GM18861 (cell line): ENCODE measurements around the gene PLCH1.

Experiments used
- ATAC-seq: cut with Tn5 transposase; IDR thresholded peaks from one replicate; pipeline ENCODE4 v1.9.1; 2021; ENCODE audit not compliant: unreplicated experiment

The PLCH1 gene

GRCh38 chr3:155356594-155357370, 388.1 kb downstream of the PLCH1 start:
- ATAC-seq = no peak

DNA sequence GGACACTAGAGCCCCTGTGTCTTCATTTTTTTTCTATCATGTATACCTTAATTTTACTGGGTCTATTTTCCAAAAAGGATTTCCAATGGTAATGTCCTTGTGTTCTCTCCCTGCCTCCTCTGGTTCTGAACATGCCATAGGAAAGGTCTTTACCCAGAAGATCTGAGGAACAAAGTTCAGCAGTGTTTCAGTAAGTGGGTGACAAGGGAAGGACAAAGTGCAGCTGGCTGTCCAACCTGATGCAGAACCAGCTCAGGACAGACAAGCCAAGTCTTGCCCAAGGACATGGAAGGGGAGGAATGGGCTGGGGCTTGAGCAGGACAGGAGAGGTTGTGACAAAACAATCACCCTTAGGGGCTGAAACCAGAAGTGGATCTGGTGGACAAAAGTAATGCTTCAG, 390.2 kb downstream of the PLCH1 start:
- ATAC-seq = no peak

- ATAC-seq = peak; percentile 63
These were observed 391.9 kb downstream of the PLCH1 start for GRCh38 chr3:155352900-155353490.

GRCh38 chr3:155350571-155350970, 394.3 kb downstream of the PLCH1 start:
- no peak for ATAC-seq

DNA sequence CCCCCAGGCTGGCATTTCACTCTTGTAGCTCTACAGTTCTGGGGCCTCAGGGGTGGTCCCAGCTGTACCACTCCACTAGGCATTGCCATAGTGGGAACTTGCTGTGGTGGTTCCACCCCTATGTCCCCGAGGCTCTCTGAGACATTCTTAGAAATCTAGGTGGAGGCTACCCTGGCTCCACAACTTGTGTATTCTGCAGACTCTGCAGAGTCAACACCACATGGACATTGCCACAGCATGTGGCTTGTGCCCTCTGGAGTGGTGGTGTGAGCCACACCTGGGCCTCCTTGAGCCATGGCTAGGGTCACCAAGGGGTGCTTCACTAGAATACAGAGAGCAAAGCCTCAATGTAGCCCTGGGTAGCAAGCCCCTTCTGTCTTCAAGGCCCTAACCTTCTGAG, 397.0 kb downstream of the PLCH1 start:
- no peak for ATAC-seq

GRCh38 chr3:155342344-155342743, 402.5 kb downstream of the PLCH1 start:
- ATAC-seq = no peak

- no peak for ATAC-seq
These were observed 405.8 kb downstream of the PLCH1 start for GRCh38 chr3:155339052-155339451.

DNA sequence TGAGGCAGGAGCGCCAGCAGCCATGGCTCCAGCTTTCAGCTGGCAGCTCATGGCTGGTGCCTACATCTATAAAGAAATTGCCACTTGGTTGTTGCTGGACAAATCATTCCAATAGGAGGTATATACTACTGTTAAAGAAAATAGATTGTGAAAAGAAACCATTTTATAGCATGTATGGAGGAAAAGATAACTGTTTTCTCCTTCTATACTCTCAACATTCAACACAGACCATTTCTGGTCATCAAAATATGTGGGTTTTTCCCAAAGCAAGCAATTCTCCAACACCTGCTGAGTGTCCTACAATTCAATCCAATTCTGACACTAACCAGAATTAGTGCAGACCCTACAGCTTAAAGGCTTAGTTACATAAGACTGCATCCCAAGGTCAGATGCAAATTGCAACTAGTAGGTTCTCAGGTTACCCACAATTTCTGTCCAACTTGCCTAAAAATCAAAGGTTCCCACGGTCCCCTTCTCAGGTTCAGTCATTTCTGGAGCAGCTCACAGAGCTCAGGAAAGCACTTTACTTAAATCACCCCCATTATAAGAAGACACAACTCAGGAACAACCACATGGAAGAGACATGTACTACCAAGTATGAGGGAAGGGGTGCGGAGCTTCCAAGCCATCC, 409.0 kb downstream of the PLCH1 start:
- no peak for ATAC-seq

GRCh38 chr3:155334914-155335723, 409.8 kb downstream of the PLCH1 start:
- ATAC-seq = peak; percentile 92

DNA sequence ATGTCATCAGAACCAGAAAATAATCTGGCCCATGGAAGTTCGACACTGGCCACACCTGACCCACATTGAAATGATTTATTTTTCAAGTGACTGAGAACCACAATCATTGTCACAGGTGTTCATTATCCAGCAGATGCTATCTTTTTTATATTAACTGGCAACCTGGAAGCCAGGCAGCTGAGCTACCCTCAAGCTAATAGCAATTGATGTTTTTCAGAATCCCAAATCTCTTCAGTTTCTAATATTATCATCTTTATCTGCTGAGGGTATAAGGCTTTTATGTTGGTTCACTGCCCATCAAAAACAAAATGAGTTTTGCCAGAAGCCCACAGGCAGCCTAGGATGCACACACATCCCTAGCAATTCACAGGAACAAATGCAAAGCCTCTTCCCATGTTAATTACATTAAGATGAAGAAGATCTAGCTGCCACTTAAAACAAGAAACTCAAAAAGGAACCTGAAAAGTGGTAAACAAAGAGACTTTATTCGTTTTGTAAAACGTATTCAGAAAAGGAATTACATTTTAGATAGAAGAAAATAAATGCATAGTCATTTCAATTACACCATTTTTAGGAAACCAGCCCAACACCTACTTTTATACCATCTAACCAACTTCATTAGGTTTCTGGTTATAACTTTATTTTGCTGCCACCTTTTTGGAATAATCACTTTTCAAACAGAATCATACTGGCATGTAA, 410.5 kb downstream of the PLCH1 start:
- no peak for ATAC-seq

- no peak for ATAC-seq
These were observed 412.2 kb downstream of the PLCH1 start for GRCh38 chr3:155332716-155333115.

DNA sequence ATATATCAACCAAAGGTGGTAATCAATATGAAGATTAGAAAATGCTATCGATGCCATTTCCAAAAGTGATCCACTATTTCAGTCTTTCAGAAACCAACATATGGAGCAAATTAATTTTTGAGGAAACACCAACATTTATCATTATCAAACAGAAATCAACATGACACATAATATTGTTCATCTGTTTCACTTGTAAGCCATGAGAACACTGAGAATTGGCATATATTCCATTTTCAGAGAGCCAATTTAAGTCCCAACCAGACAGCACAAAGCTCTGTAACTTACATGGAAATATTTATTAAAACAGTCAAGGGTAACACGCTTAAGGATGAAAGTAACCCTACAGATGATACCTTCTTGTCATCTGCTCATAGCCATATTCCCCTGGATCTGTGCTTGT, 413.8 kb downstream of the PLCH1 start:
- no peak for ATAC-seq

DNA sequence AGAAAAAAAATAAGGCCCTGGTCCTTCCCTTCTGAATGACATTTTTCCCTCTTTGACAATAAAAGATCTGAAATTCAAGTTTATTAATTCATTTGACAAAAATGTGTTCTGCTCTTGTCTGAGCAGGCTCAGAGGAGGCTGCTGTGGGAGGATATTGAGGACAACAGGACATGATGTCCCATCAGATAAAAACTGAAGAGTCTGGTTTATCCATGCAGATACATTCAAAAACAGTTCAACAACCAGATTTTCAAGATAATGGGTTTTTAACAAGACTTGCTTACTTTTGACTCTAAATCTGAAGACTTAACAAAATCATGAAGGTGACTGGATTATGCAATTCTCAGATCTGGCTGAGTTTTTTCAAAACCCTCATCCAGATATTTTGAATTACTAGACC, 414.5 kb downstream of the PLCH1 start:
- ATAC-seq = no peak

- no peak for ATAC-seq
These were observed 415.3 kb downstream of the PLCH1 start for GRCh38 chr3:155329513-155330048.

DNA sequence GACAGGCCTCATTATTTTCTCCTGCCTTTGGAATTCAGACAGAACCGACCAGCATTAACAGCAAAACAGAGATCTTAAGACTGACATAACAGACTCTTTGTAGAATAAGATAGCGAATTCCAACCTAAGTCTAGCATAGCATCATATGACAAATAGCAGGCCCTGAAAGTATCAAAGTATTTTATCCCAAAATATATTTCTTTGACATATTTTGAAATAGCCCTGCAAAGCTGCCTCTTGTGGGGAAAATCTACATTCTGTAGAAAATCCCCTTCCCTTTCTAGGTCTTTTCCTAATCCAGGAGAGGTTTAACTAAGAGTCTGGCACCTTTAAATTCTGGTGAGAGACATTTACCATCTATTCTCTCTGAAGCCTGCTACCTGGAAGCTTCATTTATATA, 417.0 kb downstream of the PLCH1 start:
- no peak for ATAC-seq

DNA sequence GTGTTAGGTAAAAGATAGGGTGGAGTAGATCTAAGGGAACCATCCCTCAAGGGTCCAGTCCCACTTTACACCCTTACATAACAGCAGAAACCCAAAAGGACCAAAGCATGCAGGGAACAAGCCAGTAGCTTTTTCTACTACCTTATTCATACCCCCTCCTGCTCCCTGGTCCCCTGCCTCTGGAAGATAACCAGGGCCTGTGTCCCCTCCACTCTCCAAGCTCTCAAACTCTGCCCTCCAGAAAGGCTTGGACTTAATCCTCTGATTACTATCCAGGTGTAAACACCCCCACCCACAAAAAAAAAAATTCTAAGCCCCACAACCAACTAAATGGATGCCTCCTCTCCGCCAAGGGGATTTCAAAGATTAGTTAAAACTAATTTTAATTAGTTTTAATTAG, 417.4 kb downstream of the PLCH1 start:
- no peak for ATAC-seq

GRCh38 chr3:155326901-155327300, 418.0 kb downstream of the PLCH1 start:
- ATAC-seq = no peak

DNA sequence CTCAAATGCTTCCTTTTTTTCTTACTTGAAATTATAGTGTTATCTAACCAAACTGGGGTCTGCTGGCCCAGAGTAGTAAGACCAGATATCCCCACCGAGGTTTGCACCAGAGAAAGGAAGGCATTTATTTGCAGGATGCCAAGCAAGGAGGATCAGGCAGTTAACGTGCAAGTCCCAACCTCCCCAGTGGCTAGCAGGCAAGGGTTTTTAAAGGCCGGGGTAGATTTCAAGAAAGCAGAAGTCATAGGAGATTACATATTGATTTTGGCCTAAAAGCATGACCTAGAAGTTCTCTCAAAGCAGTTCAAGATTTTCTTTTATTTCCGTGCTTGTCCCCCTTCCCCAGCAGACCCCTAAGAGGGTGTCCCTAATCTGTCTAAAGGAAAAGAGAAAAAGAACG, 418.6 kb downstream of the PLCH1 start:
- ATAC-seq = no peak
